ENCODE measurements around the gene USP38.

DNA sequence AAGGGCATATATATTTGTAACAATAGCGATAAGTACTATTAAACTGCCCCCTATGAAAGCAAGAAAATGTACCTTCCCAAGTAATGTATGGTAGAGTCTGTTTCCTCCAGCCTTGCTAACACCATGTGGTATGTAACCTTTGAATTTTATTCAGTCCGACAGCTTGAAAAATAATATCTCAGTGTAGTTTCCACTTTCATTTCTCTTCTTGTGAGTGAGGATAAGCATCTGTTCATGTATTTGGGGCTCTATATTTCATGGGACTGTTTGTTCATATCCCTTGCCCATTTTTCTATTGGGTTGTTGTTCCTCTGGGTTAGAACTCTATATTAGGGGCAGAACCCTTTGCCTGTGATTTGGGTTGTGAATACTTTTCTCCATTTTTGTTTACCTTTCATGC lies 58.3 kb downstream of the USP38 start:
- TF ChIP-seq, protein P1, sequence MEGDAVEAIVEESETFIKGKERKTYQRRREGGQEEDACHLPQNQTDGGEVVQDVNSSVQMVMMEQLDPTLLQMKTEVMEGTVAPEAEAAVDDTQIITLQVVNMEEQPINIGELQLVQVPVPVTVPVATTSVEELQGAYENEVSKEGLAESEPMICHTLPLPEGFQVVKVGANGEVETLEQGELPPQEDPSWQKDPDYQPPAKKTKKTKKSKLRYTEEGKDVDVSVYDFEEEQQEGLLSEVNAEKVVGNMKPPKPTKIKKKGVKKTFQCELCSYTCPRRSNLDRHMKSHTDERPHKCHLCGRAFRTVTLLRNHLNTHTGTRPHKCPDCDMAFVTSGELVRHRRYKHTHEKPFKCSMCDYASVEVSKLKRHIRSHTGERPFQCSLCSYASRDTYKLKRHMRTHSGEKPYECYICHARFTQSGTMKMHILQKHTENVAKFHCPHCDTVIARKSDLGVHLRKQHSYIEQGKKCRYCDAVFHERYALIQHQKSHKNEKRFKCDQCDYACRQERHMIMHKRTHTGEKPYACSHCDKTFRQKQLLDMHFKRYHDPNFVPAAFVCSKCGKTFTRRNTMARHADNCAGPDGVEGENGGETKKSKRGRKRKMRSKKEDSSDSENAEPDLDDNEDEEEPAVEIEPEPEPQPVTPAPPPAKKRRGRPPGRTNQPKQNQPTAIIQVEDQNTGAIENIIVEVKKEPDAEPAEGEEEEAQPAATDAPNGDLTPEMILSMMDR (IDR thresholded peaks at IDR 0.05; ENCODE audit: low read depth, low read length) = no peak
- TF ChIP-seq MYC (IDR thresholded peaks at IDR 0.05; ENCODE audit: low read depth, low read length) (no peak), POLR2A (IDR thresholded peaks at IDR 0.05; ENCODE audit: extremely low read depth, insufficient read length) (no peak)
